DMS114 treated with DMSO at 0.1 percent for 48 hours (cell line): Measurements from ENCODE around the gene RHBDF1.

Experiments
- DNase-seq: peaks from one replicate; lab custom pipeline; 2025; ENCODE audit not compliant: unreplicated experiment; lab: John Stamatoyannopoulos, UW

RHBDF1 gene

GRCh38 chr16:72561-73548 lies at the start of gene RHBDF1:
RHBDF1 (minus strand) TSS chr16:72631; CDS start chr16:65015, 7,616 bp downstream.
- no peak for DNase-seq

- DNase-seq, result no peak
Observed at GRCh38 chr16:120756-121155, 48.3 kb upstream of the RHBDF1 start.

GRCh38 chr16:119835-120491 lies 47.5 kb upstream of the RHBDF1 start:
- DNase-seq, result no peak

GRCh38 chr16:119295-119694 lies 46.9 kb upstream of the RHBDF1 start:
- no peak for DNase-seq

- no peak for DNase-seq
Observed at GRCh38 chr16:118857-119256, 46.4 kb upstream of the RHBDF1 start.

- DNase-seq, result no peak
Observed at GRCh38 chr16:117379-118365, 45.2 kb upstream of the RHBDF1 start.

GRCh38 chr16:116015-116414 lies 43.6 kb upstream of the RHBDF1 start:
- no peak for DNase-seq

- DNase-seq, result no peak
Observed at GRCh38 chr16:114327-114726, 41.9 kb upstream of the RHBDF1 start.

GRCh38 chr16:112153-112840 lies 39.9 kb upstream of the RHBDF1 start:
- no peak for DNase-seq

- peak; percentile 67 for DNase-seq
Observed at GRCh38 chr16:106623-107324, 34.3 kb upstream of the RHBDF1 start.

GRCh38 chr16:105521-105920 lies 33.1 kb upstream of the RHBDF1 start:
- DNase-seq, result no peak

GRCh38 chr16:104928-105327 lies 32.5 kb upstream of the RHBDF1 start:
- DNase-seq, result no peak

GRCh38 chr16:104355-104754 lies 31.9 kb upstream of the RHBDF1 start:
- DNase-seq, result no peak

- no peak for DNase-seq
Observed at GRCh38 chr16:102060-102855, 29.8 kb upstream of the RHBDF1 start.

- no peak for DNase-seq
Observed at GRCh38 chr16:101586-101985, 29.2 kb upstream of the RHBDF1 start.

GRCh38 chr16:100989-101388 lies 28.6 kb upstream of the RHBDF1 start:
- no peak for DNase-seq

- no peak for DNase-seq
Observed at GRCh38 chr16:97822-98221, 25.4 kb upstream of the RHBDF1 start.

GRCh38 chr16:96935-97381 lies 24.5 kb upstream of the RHBDF1 start:
- DNase-seq, result peak; percentile 59

- DNase-seq, result no peak
Observed at GRCh38 chr16:94918-95265, 22.5 kb upstream of the RHBDF1 start.
